ENCODE data around the gene TUBGCP3. TPM values are rescaled to one million over a fixed set of nuclear protein-coding genes. Genes with fewer than 3 reads are reported as not detected.
A peak's percentile ranks its signal among the peaks of the same experiment; 100 is the strongest.

Gene TUBGCP3
- polyA plus RNA-seq, 5 donors: 27.4 to 37.2 (median 31.7) TPM

- no peak for DNase-seq
These were observed 29.9 kb upstream of the TUBGCP3 start for GRCh38 chr13:112617754-112618375.

- no peak for DNase-seq
These were observed 28.8 kb upstream of the TUBGCP3 start for GRCh38 chr13:112616586-112617362.

GRCh38 chr13:112615391-112615790 is 27.4 kb upstream of the TUBGCP3 start:
- no peak for DNase-seq

GRCh38 chr13:112614835-112615234 is 26.9 kb upstream of the TUBGCP3 start:
- DNase-seq: no peak

GRCh38 chr13:112608212-112608611 is 20.3 kb upstream of the TUBGCP3 start:
- DNase-seq: no peak

GRCh38 chr13:112606109-112607001 is 18.4 kb upstream of the TUBGCP3 start:
- peak; percentile 86 to 90 for DNase-seq

GRCh38 chr13:112605531-112605990 is 17.6 kb upstream of the TUBGCP3 start:
- DNase-seq: no peak

GRCh38 chr13:112603641-112604225 is 15.8 kb upstream of the TUBGCP3 start:
- no peak for DNase-seq

GRCh38 chr13:112602189-112602588 is 14.2 kb upstream of the TUBGCP3 start:
- no peak for DNase-seq

GRCh38 chr13:112601371-112601770 is 13.4 kb upstream of the TUBGCP3 start:
- no peak for DNase-seq

GRCh38 chr13:112596235-112596634 is 8.3 kb upstream of the TUBGCP3 start:
- DNase-seq: no peak

GRCh38 chr13:112592647-112593046 is 4.7 kb upstream of the TUBGCP3 start:
- no peak for DNase-seq

GRCh38 chr13:112592181-112592580 is 4.2 kb upstream of the TUBGCP3 start:
- DNase-seq: no peak

GRCh38 chr13:112588490-112589297 is 741 bp upstream of the TUBGCP3 start:
- no peak for DNase-seq

- DNase-seq: peak; percentile 58 to 64
These were observed 665 bp downstream of the TUBGCP3 start for GRCh38 chr13:112587212-112587763.

- DNase-seq: no peak
These were observed 1.5 kb downstream of the TUBGCP3 start for GRCh38 chr13:112586334-112586960.

GRCh38 chr13:112583592-112584277 is 4.2 kb downstream of the TUBGCP3 start:
- no peak for DNase-seq

- no peak for DNase-seq
These were observed 5.7 kb downstream of the TUBGCP3 start for GRCh38 chr13:112582263-112582662.

- no peak for DNase-seq
These were observed 7.0 kb downstream of the TUBGCP3 start for GRCh38 chr13:112580912-112581311.

- DNase-seq: no peak
These were observed 7.7 kb downstream of the TUBGCP3 start for GRCh38 chr13:112580211-112580610.

Measured in right lung (tissue), 5 donors.